Naive thymus-derived CD8-positive, alpha-beta T cell (primary cell): ENCODE data around the gene DDX19B. TPM values are rescaled to one million over a fixed set of nuclear protein-coding genes. Genes with fewer than 3 reads are reported as not detected.

Experiments
- ATAC-seq, 2 donors: fragments of 150-1000 bp; cut with Tn5 transposase in 1 of 2; sonication (Bioruptor Pico), chemical (Tn5 transposase) in 1 of 2; 1 replicate in 1 of 2; 2 replicates in 1 of 2; pipeline ENCODE4 v1.10.0; 2021; ENCODE audit warnings: mild to moderate bottlenecking in 2 of 2, moderate library complexity in 2 of 2
- POLR2A ChIA-PET: fragments of 350-600 bp; sonication (Branson Sonifier 250); formaldehyde crosslinking; loops from one replicate; lab custom pipeline; 2021; ENCODE audit warnings: antibody characterized with exemption; lab: Charles Lee
- DNase-seq, 10 donors: peaks; one replicate each; pipeline versions ENCODE4 v3.0.0 to v3.0.0-alpha.2; 2020 to 2022
- H3K27ac Mint-ChIP-seq, 10 donors: one replicate each; pipeline ENCODE4 v1.8.0; 2020 to 2022; ENCODE audit warnings: mild to moderate bottlenecking in 10 of 10, mixed read lengths in 10 of 10, moderate library complexity in 4 of 10, inconsistent platforms in 1 of 10
- H3K27me3 Mint-ChIP-seq, 5 donors: one replicate each; pipeline ENCODE4 v1.8.0; 2021 to 2022; ENCODE audit warnings: mixed read lengths in 5 of 5
- H3K36me3 Mint-ChIP-seq, 3 donors: one replicate each; pipeline ENCODE4 v1.8.0; 2020 to 2022; ENCODE audit warnings: mixed read lengths in 3 of 3, mild to moderate bottlenecking in 2 of 3, inconsistent platforms in 1 of 3
- H3K4me1 Mint-ChIP-seq, 4 donors: one replicate each; pipeline ENCODE4 v1.8.0; 2021 to 2022; ENCODE audit warnings: mixed read lengths in 4 of 4
- H3K4me3 Mint-ChIP-seq, 10 donors: one replicate each; pipeline ENCODE4 v1.8.0; 2020 to 2022; ENCODE audit warnings: mild to moderate bottlenecking in 10 of 10, mixed read lengths in 10 of 10, moderate library complexity in 6 of 10, inconsistent platforms in 1 of 10
- H3K9me3 Mint-ChIP-seq, 9 donors: one replicate each; pipeline ENCODE4 v1.8.0; 2020 to 2022; ENCODE audit warnings: mixed read lengths in 9 of 9, mild to moderate bottlenecking in 3 of 9, inconsistent platforms in 1 of 9, moderate library complexity in 1 of 9
- polyA plus RNA-seq, 3 donors: library from polyadenylated mRNA; unstranded; fragments of 300-500 nt; fragmentation: Illumina TruSeq; gene quantifications; one replicate each; pipeline ENCODE4 v1.2.3, GENCODE V29; 2021
- total RNA-seq, 8 experiments: library from RNA in 2 of 8; stranded (reverse) in 2 of 8; gene quantifications; one replicate each; pipeline ENCODE4 v1.2.3 and lab custom pipeline; 2021 to 2026

The DDX19B gene
- total and polyA plus RNA-seq, 5 experiments from 2014 or later = 33.7 to 48.2 (median 37.9) TPM

DNA sequence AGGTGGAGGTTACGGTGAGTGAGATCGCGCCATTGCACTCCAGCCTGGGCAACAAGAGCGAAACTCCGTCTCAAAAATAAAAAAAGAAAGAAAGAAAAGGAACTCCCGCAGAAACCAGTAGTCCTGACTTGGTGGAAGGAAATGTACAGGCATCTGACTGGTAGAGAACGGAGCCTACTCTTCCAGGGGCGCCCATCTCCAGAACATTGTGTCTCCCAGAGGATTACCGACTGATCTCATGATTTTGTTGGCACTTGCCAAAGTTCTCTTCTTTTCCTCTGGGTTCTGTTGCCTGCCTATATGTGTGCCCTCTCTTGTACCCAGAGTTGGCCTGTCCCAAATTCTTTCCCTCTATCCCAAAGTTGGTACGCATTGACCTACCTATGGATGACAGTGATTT, 71.9 kb downstream of the DDX19B start:
- peaks cover 4 to 34% (median 7%) of the 10 kb centered on the region in 4 donors for H3K4me1 Mint-ChIP-seq
- H3K36me3 Mint-ChIP-seq = peaks cover 0 to 81% (median 11%) of the 10 kb centered on the region in 3 donors
- H3K4me3 Mint-ChIP-seq = peak overlapping the region in 1 of 10 donors; percentile 7
- H3K9me3 Mint-ChIP-seq = no peaks in the 10 kb centered on the region
- H3K27me3 Mint-ChIP-seq = no peaks in the 10 kb centered on the region
- ATAC-seq = no peak
- peak overlapping the region in 8 of 10 donors; percentile 34 to 89 (median 66) for H3K27ac Mint-ChIP-seq
- DNase-seq = no peak
- POLR2A ChIA-PET = interaction anchor here (0.7 to 3.3 kb wide), 3 partner anchors 9 to 1244 kb away, joined by 3 to 23 read pairs (median 8); partner anchors contain the start of gene ST3GAL2

DNA sequence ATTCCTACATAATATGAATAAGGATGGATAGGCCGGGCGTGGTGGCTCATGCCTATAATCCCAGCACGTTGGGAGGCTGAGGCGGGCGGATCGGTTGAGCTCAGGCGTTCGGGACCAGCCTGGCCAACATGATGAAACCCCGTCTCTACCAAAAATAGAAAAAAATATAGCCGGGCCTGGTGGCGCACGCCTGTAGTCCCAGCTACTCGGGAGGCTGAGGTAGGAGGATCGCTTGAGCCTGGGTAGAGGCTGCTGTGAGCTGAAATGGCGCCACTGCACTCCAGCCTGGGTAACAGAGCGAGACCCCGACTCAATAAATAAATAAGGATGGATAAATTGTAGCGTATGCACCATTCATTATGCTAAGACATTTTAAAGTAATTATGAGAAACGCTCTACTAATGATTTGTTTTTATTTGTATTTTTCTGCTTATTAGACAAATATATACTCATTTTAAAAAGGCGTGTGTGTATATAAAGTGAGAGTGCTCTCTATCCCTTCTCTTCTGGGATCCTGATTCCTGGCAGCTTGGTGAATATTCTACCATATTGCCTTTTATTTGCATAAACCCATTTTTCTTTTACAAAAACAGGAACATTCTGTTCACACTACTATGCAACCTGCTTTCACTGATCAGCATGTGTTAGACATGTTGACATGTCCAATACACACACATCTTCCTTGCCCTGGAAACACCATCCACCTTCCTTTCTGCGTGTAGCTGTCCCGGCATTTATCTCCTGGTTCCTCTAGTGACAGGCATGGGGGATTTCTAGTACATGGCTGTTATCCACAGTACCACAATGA, 74.1 kb downstream of the DDX19B start:
- DNase-seq (no peak), ATAC-seq (no peak)
- H3K27ac Mint-ChIP-seq = peak overlapping the region in 8 of 10 donors; percentile 1 to 80 (median 49)
- H3K4me1 Mint-ChIP-seq = peaks cover 7 to 44% (median 15%) of the 10 kb centered on the region in 4 donors
- H3K36me3 Mint-ChIP-seq = peaks cover 0 to 70% (median 10%) of the 10 kb centered on the region in 3 donors
- H3K9me3 Mint-ChIP-seq = no peaks in the 10 kb centered on the region
- POLR2A ChIA-PET = interaction anchor here (0.7 to 1.9 kb wide), 5 partner anchors 8 to 108 kb away, joined by 4 to 7 read pairs (median 4); partner anchors contain the start of gene DDX19A
- H3K4me3 Mint-ChIP-seq = no peak overlapping the region
- no peaks in the 10 kb centered on the region for H3K27me3 Mint-ChIP-seq

DNA sequence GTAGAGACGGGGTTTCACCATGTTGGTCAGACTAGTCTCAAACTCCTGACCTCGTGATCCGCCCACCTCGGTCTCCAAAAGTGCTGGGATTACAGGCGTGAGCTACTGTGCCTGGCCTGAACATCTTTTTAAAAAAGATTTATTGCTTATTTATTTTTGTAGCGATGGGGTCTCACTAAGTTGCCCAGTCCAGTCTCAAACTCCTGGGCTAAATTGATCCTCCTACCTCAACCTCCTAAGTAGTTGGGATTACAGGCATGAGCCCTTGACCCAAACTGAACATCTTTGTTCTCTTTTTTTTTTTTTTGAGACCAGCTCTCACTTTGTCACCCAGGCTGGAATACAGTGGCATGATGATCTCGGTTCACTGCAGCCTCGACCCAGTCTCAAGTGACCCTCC, 75.2 kb downstream of the DDX19B start:
- Mint-ChIP-seq H3K4me3 (no peak overlapping the region), H3K27ac (peak overlapping the region in 7 of 10 donors; percentile 10 to 81 (median 53)), H3K4me1 (peaks cover 7 to 47% (median 16%) of the 10 kb centered on the region in 4 donors), H3K36me3 (peaks cover 0 to 64% (median 10%) of the 10 kb centered on the region in 3 donors), H3K27me3 (no peaks in the 10 kb centered on the region), H3K9me3 (no peaks in the 10 kb centered on the region)
- POLR2A ChIA-PET = interaction anchor here (0.6 to 1.1 kb wide), 3 partner anchors 81 to 172 kb away, joined by 3 to 4 read pairs (median 4); no protein-coding TSS in a partner anchor
- ATAC-seq = no peak
- no peak for DNase-seq

DNA sequence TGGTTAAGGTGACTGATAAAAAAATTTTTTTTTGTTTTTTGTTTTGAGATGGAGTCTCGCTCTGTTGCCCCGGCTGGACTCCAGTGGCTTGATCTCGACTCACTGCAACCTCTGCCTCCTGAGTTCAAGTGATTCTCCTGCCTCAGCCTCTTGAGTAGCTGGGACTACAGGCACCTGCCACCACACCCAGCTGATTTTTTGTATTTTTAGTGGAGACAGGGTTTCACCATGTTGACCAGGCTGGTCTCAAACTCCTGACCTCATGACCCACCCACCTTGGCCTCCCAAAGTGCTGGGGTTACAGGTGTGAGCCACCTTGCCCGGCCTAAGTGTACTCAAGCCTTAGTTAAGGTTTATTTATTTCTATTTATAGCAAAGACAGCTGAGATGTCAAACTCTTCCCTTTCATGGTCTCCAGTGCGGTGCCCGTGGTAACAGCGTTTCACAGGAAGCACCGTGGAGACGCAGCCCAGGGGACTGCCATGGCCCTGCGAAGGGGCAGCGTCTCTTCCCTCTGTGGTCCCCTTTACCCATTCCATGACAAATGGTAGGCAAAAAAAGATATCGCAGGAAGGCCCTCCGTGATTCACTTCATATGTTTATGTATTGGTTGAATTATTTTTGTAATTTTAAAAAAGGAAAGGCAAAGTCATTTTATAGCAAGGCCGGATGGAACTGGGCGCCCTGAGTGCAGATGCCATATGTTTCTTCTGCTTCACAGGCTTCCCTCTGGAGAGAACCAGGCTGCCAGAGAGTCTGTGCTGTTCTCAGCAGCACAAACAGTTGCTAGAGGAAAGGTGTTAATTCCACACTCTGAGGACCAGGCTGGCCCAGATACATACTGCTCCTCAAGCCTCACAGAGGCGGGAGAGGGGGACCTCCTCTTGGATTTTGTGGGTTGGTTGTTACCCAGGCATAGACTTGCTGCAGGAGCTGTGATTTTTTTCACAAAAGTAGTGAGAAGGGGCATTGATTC, 76.9 kb downstream of the DDX19B start:
- H3K27me3 Mint-ChIP-seq = no peaks in the 10 kb centered on the region
- peaks cover 5 to 44% (median 13%) of the 10 kb centered on the region in 4 donors for H3K4me1 Mint-ChIP-seq
- DNase-seq (no peak), ATAC-seq (no peak)
- peak overlapping the region; percentile 29 to 89 (median 70) for H3K27ac Mint-ChIP-seq
- no peaks in the 10 kb centered on the region for H3K9me3 Mint-ChIP-seq
- peak overlapping the region in 1 of 10 donors; percentile 69 for H3K4me3 Mint-ChIP-seq
- H3K36me3 Mint-ChIP-seq = peaks cover 0 to 50% (median 10%) of the 10 kb centered on the region in 3 donors
- POLR2A ChIA-PET = interaction anchor here (0.6 to 1.2 kb wide), 3 partner anchors 14 to 32 kb away, joined by 3 to 4 read pairs (median 3); no protein-coding TSS in a partner anchor

DNA sequence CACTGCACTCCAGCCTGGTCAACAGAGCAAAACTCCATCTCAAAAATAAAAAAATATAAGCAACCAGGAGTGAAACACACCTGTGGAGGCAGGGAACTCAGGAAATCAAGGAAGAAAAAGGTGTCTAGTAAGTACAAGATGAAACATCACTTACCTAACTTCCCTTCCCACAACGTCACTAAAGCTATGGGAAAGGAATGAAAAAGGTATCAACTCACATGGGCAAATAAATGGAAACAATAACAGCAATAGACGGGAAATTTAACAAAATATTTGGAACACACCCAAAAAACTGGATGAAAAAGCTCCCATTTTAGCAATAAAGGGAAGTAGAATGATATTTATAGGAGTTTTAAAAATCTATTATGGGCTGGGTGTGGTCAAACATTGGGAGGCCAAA, 78.8 kb downstream of the DDX19B start:
- peak overlapping the region in 6 of 10 donors; percentile 37 to 81 (median 62) for H3K27ac Mint-ChIP-seq
- POLR2A ChIA-PET = interaction anchor here (0.7 to 4.8 kb wide), 6 partner anchors 24 to 424 kb away, joined by 3 to 67 read pairs (median 3); partner anchors contain the start of genes DDX19A and ST3GAL2

DNA sequence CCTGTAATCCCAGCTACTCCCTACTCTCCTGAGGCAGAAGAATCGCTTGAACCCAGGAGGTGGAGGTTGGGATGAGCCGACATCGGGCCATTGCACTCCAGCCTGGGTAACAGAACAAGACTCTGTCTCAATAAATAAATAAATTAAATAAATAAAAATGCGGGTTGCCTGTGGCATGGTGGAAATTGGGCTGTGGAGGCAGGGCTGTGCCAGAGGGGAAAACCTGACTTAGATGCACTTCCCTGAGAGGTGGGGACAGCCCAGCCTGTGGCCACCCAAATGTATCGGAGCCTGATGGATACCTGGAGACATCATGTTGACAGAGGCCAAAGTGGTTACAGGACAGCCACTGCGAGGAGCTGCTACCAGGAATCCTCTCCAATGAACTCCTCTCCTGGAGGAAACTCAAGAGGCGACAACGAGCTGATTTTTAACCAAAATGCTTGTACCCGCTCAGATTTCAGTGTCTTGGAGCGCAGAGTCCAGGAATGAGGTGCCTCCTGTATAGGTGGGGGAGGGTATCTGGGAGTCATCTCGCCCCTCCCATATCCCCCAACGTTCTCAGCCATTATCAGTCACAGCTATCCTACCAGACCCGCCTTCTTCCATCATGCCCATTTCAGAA, 80.0 kb downstream of the DDX19B start:
- H3K27ac Mint-ChIP-seq = peak overlapping the region in 6 of 10 donors; percentile 52 to 98 (median 92)

More for the DNA sequence above, 78.8 kb downstream of the DDX19B start:
- H3K27me3 Mint-ChIP-seq = no peaks in the 10 kb centered on the region
- peak overlapping the region in 8 of 10 donors; percentile 1 to 58 (median 16) for H3K4me3 Mint-ChIP-seq
- no peaks in the 10 kb centered on the region for H3K9me3 Mint-ChIP-seq
- H3K4me1 Mint-ChIP-seq = peaks cover 5 to 41% (median 16%) of the 10 kb centered on the region in 4 donors
- DNase-seq (no peak), ATAC-seq (no peak)
- H3K36me3 Mint-ChIP-seq = peaks cover 0 to 32% (median 6%) of the 10 kb centered on the region in 3 donors

DNA sequence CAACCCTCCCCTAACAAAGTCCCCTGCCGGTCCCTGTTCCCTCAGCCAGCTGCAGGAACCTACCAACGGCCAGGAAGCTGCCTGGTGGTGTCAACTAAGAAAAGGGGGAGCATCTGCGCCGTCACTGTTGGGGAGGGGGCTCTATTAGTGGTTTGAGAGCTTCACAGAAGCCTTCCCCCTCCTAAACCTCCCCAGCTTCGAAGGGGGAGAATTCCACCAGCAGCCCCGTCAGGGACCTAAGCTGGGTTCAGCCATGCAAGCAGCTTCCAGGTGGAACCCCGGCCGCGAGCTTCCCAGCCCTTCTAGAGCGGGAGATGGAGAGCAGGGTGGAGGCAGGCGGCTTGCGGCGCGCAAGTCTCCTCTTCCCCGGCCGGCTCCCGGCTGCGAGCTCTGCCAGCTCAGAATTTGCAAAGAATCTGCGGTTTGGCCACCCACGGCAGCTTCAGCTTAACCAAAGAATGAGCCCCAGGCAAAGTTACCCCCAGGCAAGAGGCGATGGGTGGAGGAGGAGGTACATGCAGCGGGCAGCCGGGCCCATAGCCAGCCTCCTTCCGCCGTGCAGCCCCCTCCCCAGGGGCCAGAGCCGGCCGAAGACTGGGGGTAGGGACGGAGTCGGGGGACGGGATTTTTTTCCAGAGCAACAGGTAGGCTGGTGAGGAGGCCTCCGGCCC, 81.4 kb downstream of the DDX19B start:
- POLR2A ChIA-PET = interaction anchor here (0.7 to 4.8 kb wide), 32 partner anchors 8 to 302 kb away, joined by 3 to 67 read pairs (median 5); partner anchors contain the start of genes AARS1, COG4, DDX19A and DDX19B
- peak overlapping the region; percentile 63 to 98 (median 92) for H3K27ac Mint-ChIP-seq
- H3K4me1 Mint-ChIP-seq = peaks cover 6 to 30% (median 18%) of the 10 kb centered on the region in 4 donors
- no peaks in the 10 kb centered on the region for H3K27me3 Mint-ChIP-seq
- DNase-seq = peak; percentile 42 to 78 (median 62)
- ATAC-seq = peak; percentile 27 to 35
- H3K36me3 Mint-ChIP-seq = peaks cover 0 to 23% (median 7%) of the 10 kb centered on the region in 3 donors
- peak overlapping the region; percentile 91 to 99 (median 95) for H3K4me3 Mint-ChIP-seq
- no peaks in the 10 kb centered on the region for H3K9me3 Mint-ChIP-seq

More for the DNA sequence above, 80.0 kb downstream of the DDX19B start:
- no peaks in the 10 kb centered on the region for H3K27me3 Mint-ChIP-seq
- ATAC-seq (no peak), DNase-seq (no peak)
- POLR2A ChIA-PET = interaction anchor here (0.5 to 4.8 kb wide), 13 partner anchors 10 to 1168 kb away, joined by 3 to 67 read pairs (median 22); partner anchors contain the start of genes AARS1, COG4, DDX19A and FCSK
- H3K4me1 Mint-ChIP-seq = peaks cover 6 to 36% (median 18%) of the 10 kb centered on the region in 4 donors
- H3K4me3 Mint-ChIP-seq = peak overlapping the region; percentile 34 to 99 (median 92)
- peaks cover 0 to 26% (median 6%) of the 10 kb centered on the region in 3 donors for H3K36me3 Mint-ChIP-seq
- no peaks in the 10 kb centered on the region for H3K9me3 Mint-ChIP-seq

DNA sequence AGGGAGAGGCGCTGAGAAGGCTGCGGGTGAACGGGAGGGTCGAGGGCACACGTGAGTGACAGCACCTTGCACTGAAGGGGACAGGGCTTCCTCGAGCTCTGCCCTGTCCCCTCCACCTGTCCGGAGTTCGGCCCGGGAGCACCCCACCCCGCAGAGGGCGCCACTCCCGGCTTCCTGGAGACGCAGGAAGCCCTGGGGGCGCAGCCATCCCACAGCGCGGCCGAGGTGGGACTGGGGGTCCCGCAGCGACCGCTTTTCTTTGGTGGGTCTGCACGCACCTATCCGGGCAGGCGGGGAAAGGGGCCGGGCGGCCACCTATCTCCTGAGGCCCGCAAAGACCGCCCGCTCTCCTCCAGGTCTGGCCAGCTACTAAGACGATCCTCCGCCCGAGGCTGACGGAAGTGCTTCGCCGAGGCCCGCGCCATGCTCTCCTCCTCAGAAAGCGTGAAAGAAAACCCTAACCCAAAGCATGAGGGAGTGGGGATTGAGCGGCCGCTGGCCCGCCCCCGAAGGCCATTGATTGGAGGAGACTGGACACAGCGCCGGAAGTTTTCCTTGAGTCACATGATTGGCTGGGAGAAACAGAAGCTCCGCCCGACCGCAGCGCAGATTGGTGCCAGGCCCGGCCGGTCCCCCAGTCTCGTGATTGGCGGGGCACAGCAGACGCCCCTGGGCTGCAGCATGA, 82.1 kb downstream of the DDX19B start:
- Mint-ChIP-seq H3K36me3 (peaks cover 0 to 19% (median 7%) of the 10 kb centered on the region in 3 donors), H3K4me1 (peaks cover 6 to 26% (median 18%) of the 10 kb centered on the region in 4 donors), H3K27ac (peak overlapping the region; percentile 79 to 98 (median 94)), H3K4me3 (peak overlapping the region; percentile 91 to 99 (median 95)), H3K9me3 (no peaks in the 10 kb centered on the region), H3K27me3 (no peaks in the 10 kb centered on the region)
- ATAC-seq (peak; percentile 88 to 92), DNase-seq (peak; percentile 90 to 97 (median 94))
- POLR2A ChIA-PET = interaction anchor here (0.6 to 4.8 kb wide), 33 partner anchors 8 to 398 kb away, joined by 3 to 67 read pairs (median 5); partner anchors contain the start of genes AARS1, COG4, DDX19A and DDX19B

DNA sequence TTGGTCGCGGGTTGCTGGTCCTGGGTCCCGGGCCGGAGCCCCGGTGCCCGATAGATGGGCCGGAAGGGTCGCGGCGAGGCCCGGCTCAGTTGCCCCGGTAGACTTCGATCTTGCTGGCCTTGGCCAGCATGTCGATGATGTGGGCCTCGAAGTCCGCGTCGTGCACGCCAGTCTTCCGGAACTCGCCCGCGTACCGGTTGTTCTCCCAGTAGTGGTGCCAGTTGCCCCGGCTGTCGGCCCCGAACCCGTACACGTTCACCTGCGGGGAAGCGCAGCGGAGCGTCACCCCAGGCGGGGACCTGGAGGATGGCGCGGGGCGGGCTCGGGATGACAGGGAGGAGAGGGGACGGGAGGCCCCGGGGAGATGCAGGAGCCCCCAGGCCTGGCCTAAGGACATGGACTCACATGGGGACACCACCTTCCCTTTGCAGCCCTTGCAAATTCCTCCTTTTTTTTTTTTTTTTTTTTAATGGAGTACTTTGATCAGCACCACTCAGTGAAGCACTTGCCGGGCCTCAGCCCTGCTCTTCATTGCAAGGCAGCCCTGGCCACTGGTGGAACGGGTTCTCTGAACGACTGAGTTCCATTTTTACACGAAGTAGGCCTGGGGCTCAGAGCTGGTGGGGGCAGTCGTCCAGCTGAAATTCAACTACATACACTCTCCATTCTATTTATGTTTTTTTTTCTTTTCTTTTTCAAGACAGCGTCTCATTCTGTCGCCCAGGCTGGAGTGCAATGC, 82.8 kb downstream of the DDX19B start:
- DNase-seq (no peak), ATAC-seq (peak; percentile 22 to 37)
- peak overlapping the region; percentile 91 to 99 (median 95) for H3K4me3 Mint-ChIP-seq
- peaks cover 0 to 20% (median 7%) of the 10 kb centered on the region in 3 donors for H3K36me3 Mint-ChIP-seq
- POLR2A ChIA-PET = interaction anchor here (0.6 to 4.8 kb wide), 30 partner anchors 9 to 398 kb away, joined by 3 to 67 read pairs (median 5); partner anchors contain the start of genes AARS1, COG4, DDX19A and DDX19B
- no peaks in the 10 kb centered on the region for H3K9me3 Mint-ChIP-seq
- peak overlapping the region; percentile 63 to 98 (median 93) for H3K27ac Mint-ChIP-seq
- H3K27me3 Mint-ChIP-seq = no peaks in the 10 kb centered on the region
- peaks cover 6 to 22% (median 16%) of the 10 kb centered on the region in 4 donors for H3K4me1 Mint-ChIP-seq
